ENCODE results near the gene EPHB2. TPM values are rescaled to one million over a fixed set of nuclear protein-coding genes. Genes with fewer than 3 reads are reported as not detected.
"Not testable (repeated sequence)": the region's sequence is repeated elsewhere in the genome, so short reads cannot be mapped to it uniquely, and the experiment has no call there.

EPHB2 gene
- total RNA-seq, 1 experiment from 2014 or later = 3.3 TPM

GRCh38 chr1:22936681-22937080 lies 226.0 kb downstream of the EPHB2 start:
- DNase-seq (ENCODE audit: low spot score) = no peak

GRCh38 chr1:22941257-22941656 lies 230.6 kb downstream of the EPHB2 start:
- DNase-seq (ENCODE audit: low spot score) = no peak

GRCh38 chr1:22944346-22945055 lies 233.9 kb downstream of the EPHB2 start:
- DNase-seq (ENCODE audit: low spot score) = no peak

GRCh38 chr1:22945171-22945570 lies 234.5 kb downstream of the EPHB2 start:
- DNase-seq (ENCODE audit: low spot score) = not testable (repeated sequence)

GRCh38 chr1:22949822-22950331 lies 239.2 kb downstream of the EPHB2 start:
- no peak for DNase-seq (ENCODE audit: low spot score)

- no peak for DNase-seq (ENCODE audit: low spot score)
Measured at GRCh38 chr1:22951796-22952195, 241.2 kb downstream of the EPHB2 start.

- no peak for DNase-seq (ENCODE audit: low spot score)
Measured at GRCh38 chr1:22952694-22953056, 242.0 kb downstream of the EPHB2 start.

- no peak for DNase-seq (ENCODE audit: low spot score)
Measured at GRCh38 chr1:22953057-22953739, 242.6 kb downstream of the EPHB2 start.

GRCh38 chr1:22953740-22954141 lies 243.1 kb downstream of the EPHB2 start:
- no peak for DNase-seq (ENCODE audit: low spot score)

GRCh38 chr1:22955146-22955545 lies 244.5 kb downstream of the EPHB2 start:
- no peak for DNase-seq (ENCODE audit: low spot score)

GRCh38 chr1:22957066-22957465 lies 246.4 kb downstream of the EPHB2 start:
- no peak for DNase-seq (ENCODE audit: low spot score)

GRCh38 chr1:22958556-22958955 lies 247.9 kb downstream of the EPHB2 start:
- no peak for DNase-seq (ENCODE audit: low spot score)

- no peak for DNase-seq (ENCODE audit: low spot score)
Measured at GRCh38 chr1:22959545-22960360, 249.1 kb downstream of the EPHB2 start.

- DNase-seq (ENCODE audit: low spot score) = no peak
Measured at GRCh38 chr1:22962558-22962957, 251.9 kb downstream of the EPHB2 start.

GRCh38 chr1:22963044-22963677 lies 252.5 kb downstream of the EPHB2 start:
- DNase-seq (ENCODE audit: low spot score) = no peak

- DNase-seq (ENCODE audit: low spot score) = no peak
Measured at GRCh38 chr1:22966309-22966708, 255.7 kb downstream of the EPHB2 start.

GRCh38 chr1:22967833-22968232 lies 257.2 kb downstream of the EPHB2 start:
- no peak for DNase-seq (ENCODE audit: low spot score)

- peak; percentile 53 for DNase-seq (ENCODE audit: low spot score)
Measured at GRCh38 chr1:22969304-22969709, 258.7 kb downstream of the EPHB2 start.

GRCh38 chr1:22970096-22970495 lies 259.5 kb downstream of the EPHB2 start:
- DNase-seq (ENCODE audit: low spot score) = no peak

Measured in HT-29 (cell line).